ENCODE measurements around the gene ARCN1.

ARCN1 gene

GRCh38 chr11:118643995-118644345 is 71.8 kb downstream of the ARCN1 start:
- intact Hi-C loops (cut with DNase I) = no loop called here
- no peak for DNase-seq

- intact Hi-C loops (cut with DNase I) = no loop called here
- DNase-seq = no peak
These were observed 72.3 kb downstream of the ARCN1 start for GRCh38 chr11:118644496-118644895.

- intact Hi-C loops (cut with DNase I) = no loop called here
- DNase-seq = no peak
These were observed 73.0 kb downstream of the ARCN1 start for GRCh38 chr11:118645066-118645715.

GRCh38 chr11:118646393-118646792 is 74.2 kb downstream of the ARCN1 start:
- DNase-seq = peak in 1 of 42 donors; percentile 25
- intact Hi-C loops (cut with DNase I) = no loop called here

- peak in 2 of 42 donors; percentile 0 to 25 for DNase-seq
- intact Hi-C loops (cut with DNase I) = no loop called here
These were observed 76.1 kb downstream of the ARCN1 start for GRCh38 chr11:118648291-118648690.

- intact Hi-C loops (cut with DNase I) = no loop called here
- DNase-seq = peak in 3 of 42 donors; percentile 1 to 16 (median 12)
These were observed 77.7 kb downstream of the ARCN1 start for GRCh38 chr11:118649941-118650340.

- intact Hi-C loops (cut with DNase I) = no loop called here
- DNase-seq = peak in 1 of 42 donors; percentile 14
These were observed 78.2 kb downstream of the ARCN1 start for GRCh38 chr11:118650366-118650765.

- intact Hi-C loops (cut with DNase I) = no loop called here
- DNase-seq = peak in 1 of 42 donors; percentile 7
These were observed 79.6 kb downstream of the ARCN1 start for GRCh38 chr11:118651820-118652219.

All from head of caudate nucleus (tissue), 42 donors.